Activated CD8-positive, alpha-beta T cell treated with anti-CD3 and anti-CD28 coated beads for 36 hours (primary cell): ENCODE data around the gene PIEZO2. TPM values are rescaled to one million over a fixed set of nuclear protein-coding genes. Genes with fewer than 3 reads are reported as not detected.

Source experiments
- ATAC-seq: fragments of 200-7000 bp; cut with Tn5 transposase; one replicate; pipeline ENCODE4 v1.10.0; 2021; ENCODE audit warnings: mild to moderate bottlenecking, moderate library complexity
- CTCF ChIA-PET: fragments of 350-600 bp; sonication (Branson Sonifier 250); formaldehyde crosslinking; loops from one replicate; lab custom pipeline; 2021; ENCODE audit warnings: antibody characterized with exemption; lab: Charles Lee
- POLR2A ChIA-PET: fragments of 350-600 bp; sonication (Branson Sonifier 250); formaldehyde crosslinking; loops from one replicate; lab custom pipeline; 2021; ENCODE audit warnings: antibody characterized with exemption; lab: Charles Lee
- DNase-seq: peaks from one replicate; pipeline ENCODE4 v3.0.0-alpha.2; 2020
- H3K27ac Mint-ChIP-seq: one replicate; pipeline ENCODE4 v1.8.0; 2021; ENCODE audit warnings: mild to moderate bottlenecking, mixed read lengths
- H3K27me3 Mint-ChIP-seq: one replicate; pipeline ENCODE4 v1.8.0; 2021; ENCODE audit warnings: mixed read lengths
- H3K36me3 Mint-ChIP-seq: one replicate; pipeline ENCODE4 v1.8.0; 2021; ENCODE audit warnings: low read depth, mixed read lengths
- H3K4me1 Mint-ChIP-seq: one replicate; pipeline ENCODE4 v1.8.0; 2021; ENCODE audit warnings: low read depth, mixed read lengths
- H3K4me3 Mint-ChIP-seq: one replicate; pipeline ENCODE4 v1.8.0; 2021; ENCODE audit warnings: mild to moderate bottlenecking, moderate library complexity, mixed read lengths
- H3K9me3 Mint-ChIP-seq: one replicate; pipeline ENCODE4 v1.8.0; 2021; ENCODE audit warnings: mixed read lengths
- intact Hi-C: fragments of 100-400 bp; cut with micrococcal nuclease; formaldehyde crosslinking; loops from one replicate; pipeline ENCODE4 v1.10.0; 2022
- total RNA-seq, 2 experiments: library from RNA; stranded (reverse); gene quantifications; one replicate each; pipeline ENCODE4 v1.2.3, GENCODE V29; 2021
- TF ChIP-seq, protein P1 (sequence below): fragments of 200-600 bp; IDR thresholded peaks from one replicate; pipeline ENCODE4 v1.8.0; 2022; ENCODE audit warnings: antibody characterized with exemption, mild to moderate bottlenecking

The PIEZO2 gene
- total RNA-seq, 2 experiments from 2014 or later: not detected

DNA sequence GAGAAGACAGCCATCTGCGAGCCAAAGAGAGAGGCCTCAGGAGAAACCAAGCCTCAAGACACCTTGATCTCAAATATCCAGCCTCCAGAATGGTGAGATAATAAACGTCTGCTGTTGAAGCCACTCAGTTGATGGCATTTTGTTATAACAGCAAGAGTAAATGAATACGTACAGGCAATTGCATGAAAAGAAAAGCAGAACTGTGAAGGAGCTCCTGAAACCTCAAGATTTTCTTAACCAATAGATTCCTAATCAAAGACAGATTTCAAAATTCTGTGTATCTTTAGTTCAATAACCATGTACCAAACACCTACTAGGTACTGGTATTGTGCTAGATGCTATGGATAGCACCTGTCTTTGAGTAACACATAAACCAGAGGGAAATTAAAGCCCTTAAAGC, 139.5 kb downstream of the PIEZO2 start:
- TF ChIP-seq, protein P1, sequence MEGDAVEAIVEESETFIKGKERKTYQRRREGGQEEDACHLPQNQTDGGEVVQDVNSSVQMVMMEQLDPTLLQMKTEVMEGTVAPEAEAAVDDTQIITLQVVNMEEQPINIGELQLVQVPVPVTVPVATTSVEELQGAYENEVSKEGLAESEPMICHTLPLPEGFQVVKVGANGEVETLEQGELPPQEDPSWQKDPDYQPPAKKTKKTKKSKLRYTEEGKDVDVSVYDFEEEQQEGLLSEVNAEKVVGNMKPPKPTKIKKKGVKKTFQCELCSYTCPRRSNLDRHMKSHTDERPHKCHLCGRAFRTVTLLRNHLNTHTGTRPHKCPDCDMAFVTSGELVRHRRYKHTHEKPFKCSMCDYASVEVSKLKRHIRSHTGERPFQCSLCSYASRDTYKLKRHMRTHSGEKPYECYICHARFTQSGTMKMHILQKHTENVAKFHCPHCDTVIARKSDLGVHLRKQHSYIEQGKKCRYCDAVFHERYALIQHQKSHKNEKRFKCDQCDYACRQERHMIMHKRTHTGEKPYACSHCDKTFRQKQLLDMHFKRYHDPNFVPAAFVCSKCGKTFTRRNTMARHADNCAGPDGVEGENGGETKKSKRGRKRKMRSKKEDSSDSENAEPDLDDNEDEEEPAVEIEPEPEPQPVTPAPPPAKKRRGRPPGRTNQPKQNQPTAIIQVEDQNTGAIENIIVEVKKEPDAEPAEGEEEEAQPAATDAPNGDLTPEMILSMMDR: no peak
- no peaks in the 10 kb centered on the region for H3K9me3 Mint-ChIP-seq
- ATAC-seq: no peak
- no peaks in the 10 kb centered on the region for H3K4me1 Mint-ChIP-seq
- H3K27me3 Mint-ChIP-seq: no peaks in the 10 kb centered on the region
- POLR2A ChIA-PET: no interaction called here
- CTCF ChIA-PET: no interaction called here
- H3K4me3 Mint-ChIP-seq: no peak overlapping the region
- H3K36me3 Mint-ChIP-seq: no peaks in the 10 kb centered on the region
- intact Hi-C loops: no loop called here
- H3K27ac Mint-ChIP-seq: no peak overlapping the region
- DNase-seq: no peak

DNA sequence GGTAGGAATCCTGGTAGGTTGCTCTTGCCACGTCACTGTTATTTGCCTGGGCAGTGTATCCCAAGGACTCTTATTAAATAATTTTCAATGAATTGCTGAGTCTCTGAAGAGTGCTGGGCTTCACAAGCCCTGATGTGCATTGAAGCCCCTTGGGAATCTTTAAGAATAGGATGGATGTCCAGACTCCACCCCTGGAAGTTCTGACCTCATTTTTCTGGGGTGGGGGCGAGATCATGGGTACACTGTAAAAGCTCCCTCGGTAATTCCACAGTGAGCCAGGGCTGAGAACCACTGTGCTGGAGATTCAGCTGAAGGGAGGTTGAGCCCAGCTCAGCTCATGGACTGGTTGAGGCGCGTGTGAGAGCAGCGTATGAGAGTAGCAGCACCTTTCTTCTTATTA, 140.2 kb downstream of the PIEZO2 start:
- H3K4me1 Mint-ChIP-seq: no peaks in the 10 kb centered on the region

DNA sequence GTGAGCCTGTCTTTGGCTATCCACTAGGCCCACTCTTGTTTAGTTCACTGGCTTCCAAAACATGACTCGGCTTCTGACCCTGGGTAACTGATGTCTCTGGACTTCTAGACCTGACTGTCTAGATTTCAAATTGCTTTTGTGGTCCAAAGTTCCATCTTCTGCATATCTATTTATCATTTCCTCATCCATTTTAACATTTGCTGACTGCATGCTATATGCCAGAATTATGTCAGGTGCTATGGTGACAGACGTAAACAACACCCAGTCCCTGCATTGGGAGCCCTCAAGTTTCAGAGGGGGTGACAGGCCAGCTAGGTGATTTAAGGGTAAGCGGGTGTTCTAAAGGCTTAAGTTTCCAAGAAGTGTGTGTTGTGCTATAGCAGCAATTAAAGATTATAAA, 140.9 kb downstream of the PIEZO2 start:
- Mint-ChIP-seq H3K27me3 (no peaks in the 10 kb centered on the region), H3K4me3 (no peak overlapping the region), H3K36me3 (no peaks in the 10 kb centered on the region), H3K4me1 (no peaks in the 10 kb centered on the region), H3K9me3 (no peaks in the 10 kb centered on the region), H3K27ac (no peak overlapping the region)
- POLR2A ChIA-PET: no interaction called here
- intact Hi-C loops: no loop called here
- TF ChIP-seq, protein P1: no peak
- ATAC-seq: no peak
- no peak for DNase-seq
- CTCF ChIA-PET: no interaction called here

More for the DNA sequence above, 140.2 kb downstream of the PIEZO2 start:
- H3K9me3 Mint-ChIP-seq: no peaks in the 10 kb centered on the region
- intact Hi-C loops: no loop called here
- no peaks in the 10 kb centered on the region for H3K36me3 Mint-ChIP-seq
- TF ChIP-seq, protein P1: no peak
- CTCF ChIA-PET: no interaction called here
- no peak overlapping the region for H3K27ac Mint-ChIP-seq
- no peak for DNase-seq
- ATAC-seq: no peak
- H3K27me3 Mint-ChIP-seq: no peaks in the 10 kb centered on the region
- H3K4me3 Mint-ChIP-seq: no peak overlapping the region
- POLR2A ChIA-PET: no interaction called here

DNA sequence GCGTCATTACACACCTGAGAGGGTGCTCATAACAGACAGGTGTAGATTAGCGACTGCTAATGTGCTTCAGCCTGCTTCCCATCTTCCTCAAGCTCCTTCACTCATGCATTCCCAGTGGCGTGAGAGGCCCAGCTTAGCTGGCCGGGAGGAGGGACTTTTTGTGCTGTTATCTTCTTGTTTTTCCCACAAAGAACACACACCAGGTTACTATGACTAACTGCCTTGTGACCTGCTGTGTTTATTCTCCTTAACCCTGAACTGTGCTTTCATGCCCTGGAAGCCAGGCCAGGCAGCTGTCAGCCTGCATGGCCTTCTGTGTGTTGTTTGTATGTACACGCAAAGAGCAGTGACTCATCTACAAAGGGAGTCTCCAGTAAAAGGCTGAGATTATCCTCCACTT, 143.8 kb downstream of the PIEZO2 start:
- Mint-ChIP-seq H3K4me3 (no peak overlapping the region), H3K36me3 (no peaks in the 10 kb centered on the region), H3K27me3 (no peaks in the 10 kb centered on the region), H3K27ac (no peak overlapping the region), H3K9me3 (no peaks in the 10 kb centered on the region), H3K4me1 (no peaks in the 10 kb centered on the region)
- CTCF ChIA-PET: no interaction called here
- TF ChIP-seq, protein P1: no peak
- POLR2A ChIA-PET: no interaction called here
- ATAC-seq: no peak
- intact Hi-C loops: no loop called here
- DNase-seq: no peak

DNA sequence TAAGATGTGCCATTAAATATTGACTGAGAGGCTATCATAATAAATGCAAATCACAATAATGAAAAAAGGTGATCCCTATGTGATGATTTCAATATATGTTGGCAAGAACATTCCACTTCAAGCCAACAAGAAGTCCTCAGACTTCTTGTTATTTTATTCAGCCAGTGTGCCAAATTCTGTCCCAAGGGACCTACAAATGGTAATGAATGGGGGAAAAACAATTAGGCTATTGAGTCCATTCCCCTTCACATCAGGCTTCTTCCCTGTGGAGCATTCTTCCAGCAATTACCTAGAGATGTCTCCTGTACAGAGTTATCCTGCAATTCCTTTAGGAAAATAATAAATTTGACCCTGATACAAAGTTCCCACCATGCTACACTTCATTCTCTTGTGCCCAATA, 144.4 kb downstream of the PIEZO2 start:
- H3K4me3 Mint-ChIP-seq: no peak overlapping the region
- TF ChIP-seq, protein P1: no peak
- H3K36me3 Mint-ChIP-seq: no peaks in the 10 kb centered on the region
- DNase-seq: no peak
- intact Hi-C loops: no loop called here
- H3K27me3 Mint-ChIP-seq: no peaks in the 10 kb centered on the region
- H3K27ac Mint-ChIP-seq: no peak overlapping the region
- no peaks in the 10 kb centered on the region for H3K9me3 Mint-ChIP-seq
- ChIA-PET POLR2A (no interaction called here), CTCF (no interaction called here)
- no peaks in the 10 kb centered on the region for H3K4me1 Mint-ChIP-seq
- no peak for ATAC-seq
